Activated gamma-delta T cell (primary cell): ENCODE measurements around the gene RHBDL1.

Source experiments
- DNase-seq: peaks from one replicate; lab custom pipeline; 2025; lab: John Stamatoyannopoulos, UW
- total RNA-seq, 2 donors: gene quantifications; one replicate each; lab custom pipeline; 2026; lab: John Stamatoyannopoulos, UW

RHBDL1 gene
- 0.83 to 1.9 reads per million in 2 donors for total RNA-seq

DNA sequence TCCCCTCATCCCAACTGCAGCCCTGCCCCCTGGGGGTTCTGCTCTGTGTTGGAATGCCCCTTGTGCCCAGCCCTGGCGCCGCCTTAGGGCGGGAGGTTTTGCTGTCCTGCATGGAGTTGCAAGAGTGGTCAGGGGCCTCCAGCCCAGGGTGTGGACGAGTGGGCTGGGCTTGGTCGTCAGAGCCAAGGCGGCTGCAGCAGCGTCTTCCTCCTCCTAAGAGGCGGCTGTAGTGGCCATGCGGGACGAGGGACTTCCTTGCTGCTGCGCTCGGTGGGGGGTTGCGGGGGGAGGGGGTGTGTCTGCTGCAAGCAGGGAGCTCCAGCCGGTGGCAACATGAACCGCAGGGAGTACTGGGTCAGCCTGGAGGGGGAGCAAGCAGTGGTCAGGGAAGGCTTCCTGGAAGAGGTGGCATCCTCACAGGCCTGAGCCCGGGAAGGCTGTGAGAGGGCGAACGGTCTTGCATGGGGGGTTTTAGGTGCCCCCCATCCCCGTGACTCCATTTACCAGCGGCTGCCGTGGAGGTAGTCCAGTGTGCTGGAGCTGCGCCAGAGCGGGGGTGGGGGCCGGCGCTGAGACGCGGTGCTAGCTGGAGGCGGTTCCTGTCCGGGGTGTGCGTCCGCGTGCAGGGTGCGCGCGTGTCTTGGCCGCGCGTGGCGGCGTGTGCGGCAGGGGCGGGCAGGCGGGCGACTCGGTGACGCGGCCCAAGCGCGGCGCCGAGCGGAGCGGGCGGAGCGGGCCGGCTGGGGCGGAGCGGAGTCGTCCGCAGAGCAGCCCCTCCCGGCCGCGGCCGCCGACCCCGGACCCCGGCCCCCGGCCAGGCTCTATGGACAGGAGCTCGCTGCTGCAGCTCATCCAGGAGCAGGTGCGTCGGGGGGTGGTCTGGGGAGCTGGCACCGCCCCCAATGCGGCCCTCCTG is at the start of gene RHBDL1:
Gene RHBDL1, plus strand, starts transcription at position 704 of the 916 bp plus-strand sequence. Its CDS starts 120 bp downstream, at position 824.
- no peak for DNase-seq

DNA sequence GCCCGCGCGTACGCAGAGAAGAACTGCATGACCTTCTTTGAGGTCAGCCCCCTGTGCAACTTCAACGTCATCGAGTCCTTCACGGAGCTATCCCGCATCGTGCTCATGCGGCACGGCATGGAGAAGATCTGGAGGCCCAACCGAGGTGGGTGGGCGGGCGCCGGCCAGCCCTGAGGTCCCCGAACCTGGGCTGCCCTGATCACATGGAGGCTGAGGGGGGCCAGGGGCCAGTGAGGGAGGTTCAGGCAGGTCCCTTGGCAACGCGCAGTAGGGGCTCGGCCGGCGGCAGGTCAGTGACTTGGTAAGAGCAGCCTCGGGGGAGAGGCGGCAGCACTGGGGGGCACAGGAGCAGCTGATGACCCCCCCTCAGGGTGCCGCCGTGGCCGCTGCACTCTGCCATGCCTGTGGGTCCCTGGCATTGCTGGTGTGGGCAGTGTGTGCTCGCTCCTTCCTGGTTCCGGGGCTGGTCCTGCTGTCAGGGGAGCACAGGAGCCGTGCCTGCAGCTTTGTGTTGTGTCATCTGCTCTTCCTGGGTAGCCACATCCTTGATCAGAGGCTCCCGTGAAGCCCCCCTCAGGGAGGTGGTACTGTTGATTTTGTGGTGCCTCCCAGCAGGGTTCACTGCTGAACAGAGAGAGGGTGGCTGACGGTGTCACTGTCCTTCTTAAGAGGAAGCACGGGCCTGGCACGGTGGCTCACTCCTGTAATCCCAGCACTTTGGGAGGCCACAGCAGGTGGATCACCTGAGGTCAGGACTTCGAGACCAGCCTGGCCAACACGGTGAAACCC is 49.3 kb upstream of the RHBDL1 start:
- DNase-seq, result no peak

DNA sequence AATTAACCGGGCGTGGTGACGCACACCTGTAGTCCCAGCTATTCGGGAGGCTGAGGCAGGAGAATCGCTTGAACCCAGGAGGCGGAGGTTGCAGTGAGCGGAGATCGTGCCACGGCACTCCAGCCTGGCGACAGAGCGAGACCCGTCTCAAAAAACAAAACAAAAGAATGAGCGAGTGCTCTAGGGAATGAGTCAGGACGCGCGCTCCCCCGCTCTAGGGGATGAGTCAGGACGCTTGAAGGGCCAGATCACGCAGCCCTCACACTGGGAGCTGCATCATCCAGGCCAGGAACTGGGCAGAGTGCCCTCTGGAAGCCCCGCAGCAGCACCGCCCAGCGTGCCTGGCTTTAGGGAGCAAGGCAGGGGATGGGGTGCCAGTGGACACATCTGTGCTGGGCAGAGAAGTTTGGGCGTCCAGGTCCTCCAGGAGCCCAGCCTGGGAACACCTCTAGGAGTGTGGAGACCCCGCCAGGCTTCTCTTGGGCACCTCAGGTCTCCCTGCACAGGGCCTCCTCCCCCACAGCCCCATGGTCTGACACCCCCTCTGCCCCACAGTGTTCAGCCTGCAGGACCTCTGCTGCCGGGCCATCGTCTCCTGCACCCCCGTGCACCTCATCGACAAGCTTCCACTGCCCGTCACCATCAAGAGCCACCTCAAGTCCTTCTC is 48.6 kb upstream of the RHBDL1 start:
- DNase-seq, result no peak

DNA sequence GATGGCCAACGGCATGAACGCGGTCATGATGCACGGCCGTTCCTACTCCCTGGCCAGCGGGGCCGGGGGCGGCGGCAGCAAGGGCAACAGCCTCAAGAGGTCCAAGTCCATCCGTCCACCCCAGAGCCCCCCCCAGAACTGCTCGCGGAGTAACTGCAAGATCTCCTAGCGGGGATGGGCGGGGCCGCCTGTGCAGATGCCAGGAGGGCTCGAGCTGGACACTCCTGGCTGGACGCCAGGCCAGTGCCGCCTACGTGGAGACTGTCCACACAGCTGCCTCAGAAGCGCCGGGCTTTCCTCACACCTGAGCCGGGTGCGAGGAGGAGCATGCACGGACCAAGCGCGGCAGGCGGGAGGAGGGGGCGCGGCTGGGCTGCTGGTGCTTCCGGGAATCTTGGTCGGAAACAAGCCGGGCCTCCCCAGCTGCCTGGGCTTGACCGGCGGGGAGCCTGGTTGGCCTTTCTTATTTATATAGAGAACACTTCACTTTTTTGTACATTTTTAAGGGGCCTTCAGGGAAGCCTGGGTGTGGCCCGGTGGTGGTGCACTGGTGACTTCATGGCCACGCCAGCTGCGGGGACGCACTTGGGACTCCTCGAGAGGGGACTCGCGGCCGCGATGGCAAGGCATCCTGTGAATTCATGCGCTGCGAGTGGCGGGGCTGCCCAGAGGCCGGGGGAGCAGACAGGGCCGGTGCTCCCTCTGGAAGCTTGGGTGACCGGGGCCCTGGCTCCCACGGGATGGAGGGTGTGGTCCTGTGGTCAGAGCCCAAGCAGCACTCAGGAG is 47.8 kb upstream of the RHBDL1 start:
- no peak for DNase-seq

DNA sequence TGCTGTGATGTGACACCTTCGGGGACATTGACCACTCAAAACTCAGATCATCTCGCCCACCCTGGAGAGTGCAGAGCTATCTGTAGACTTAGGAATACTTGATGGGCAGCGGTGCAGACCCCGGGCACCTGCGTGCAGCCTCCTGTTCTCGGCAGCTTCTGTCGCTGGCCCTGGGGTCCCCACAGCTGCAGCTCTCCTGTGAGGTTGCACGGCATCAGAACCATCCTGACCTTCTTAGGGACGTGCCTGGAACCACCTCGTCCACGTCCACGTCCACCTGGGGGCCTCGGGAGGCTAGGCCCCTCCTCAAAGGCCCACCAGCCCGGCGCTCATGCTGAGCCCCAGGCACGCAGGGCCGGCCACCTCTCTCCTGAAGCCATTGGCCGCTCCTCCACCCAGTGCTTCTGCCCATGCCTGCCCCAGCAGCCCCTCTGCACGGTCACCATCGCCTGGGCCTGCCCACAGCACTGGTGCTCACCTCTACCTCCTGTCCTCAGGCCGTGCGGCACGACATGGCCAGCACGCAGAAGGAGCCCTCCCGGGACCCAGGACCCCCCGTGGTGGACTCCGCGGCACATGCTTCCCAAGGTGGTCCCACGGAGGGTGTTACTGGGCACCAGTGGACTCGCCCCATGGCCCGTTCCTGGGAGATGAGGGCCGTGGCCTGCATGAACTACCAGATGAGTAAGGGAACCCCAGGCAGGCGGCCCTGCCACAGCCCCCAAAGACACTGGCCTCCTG is 47.0 kb upstream of the RHBDL1 start:
- no peak for DNase-seq

DNA sequence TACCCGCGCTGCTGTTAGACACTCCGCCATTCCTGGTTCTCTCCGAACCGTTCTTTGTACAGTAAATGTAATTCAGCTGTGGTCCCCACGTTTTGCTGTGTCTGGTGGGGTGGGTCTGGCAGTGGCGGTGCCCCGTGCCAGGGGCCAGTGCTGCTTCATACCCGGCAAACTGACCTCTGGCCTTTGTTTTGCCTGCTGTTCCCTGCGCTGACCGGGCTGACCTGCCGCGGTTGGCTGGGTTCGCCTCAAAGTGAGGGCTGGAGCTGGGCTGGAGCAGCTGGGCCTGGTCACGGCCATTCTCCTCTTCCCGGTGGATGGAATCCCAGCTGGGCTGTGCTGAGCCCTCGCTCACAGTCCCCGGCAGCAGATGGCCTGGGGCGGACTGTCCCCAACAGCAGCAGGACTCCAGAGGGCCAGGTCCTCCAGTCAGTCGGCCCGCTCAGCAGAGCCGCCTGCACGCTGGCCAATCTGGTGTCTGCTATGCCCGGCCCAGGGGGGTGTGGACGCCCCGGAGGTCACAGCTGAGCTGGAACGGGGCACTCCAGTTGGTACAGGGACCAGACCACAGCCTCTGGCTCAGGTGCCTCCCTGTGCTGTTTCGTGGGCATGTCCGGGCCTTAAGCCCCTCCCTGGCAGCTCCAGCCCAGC is 46.2 kb upstream of the RHBDL1 start:
- DNase-seq, result no peak

DNA sequence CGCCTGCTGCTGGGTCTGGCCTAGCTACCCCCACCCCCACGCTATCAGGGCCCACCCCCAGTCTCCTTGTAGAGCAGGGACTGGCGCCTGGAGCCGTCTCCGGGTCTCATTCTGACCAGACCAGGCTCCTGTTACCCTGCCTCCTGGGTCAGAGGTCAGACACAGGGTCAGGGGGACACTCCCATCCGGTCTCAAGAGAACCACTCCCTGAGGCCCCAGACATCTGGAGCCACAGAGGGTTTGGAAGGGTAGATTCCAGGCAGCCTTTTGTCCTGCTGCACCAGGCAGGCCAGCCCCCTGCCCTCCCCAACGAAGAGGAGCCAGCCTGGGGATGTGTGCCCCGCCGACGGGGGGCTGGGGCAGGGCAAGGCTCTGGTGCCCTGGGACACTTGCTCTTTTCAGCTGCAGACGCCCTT is 45.6 kb upstream of the RHBDL1 start:
- DNase-seq, result no peak

DNA sequence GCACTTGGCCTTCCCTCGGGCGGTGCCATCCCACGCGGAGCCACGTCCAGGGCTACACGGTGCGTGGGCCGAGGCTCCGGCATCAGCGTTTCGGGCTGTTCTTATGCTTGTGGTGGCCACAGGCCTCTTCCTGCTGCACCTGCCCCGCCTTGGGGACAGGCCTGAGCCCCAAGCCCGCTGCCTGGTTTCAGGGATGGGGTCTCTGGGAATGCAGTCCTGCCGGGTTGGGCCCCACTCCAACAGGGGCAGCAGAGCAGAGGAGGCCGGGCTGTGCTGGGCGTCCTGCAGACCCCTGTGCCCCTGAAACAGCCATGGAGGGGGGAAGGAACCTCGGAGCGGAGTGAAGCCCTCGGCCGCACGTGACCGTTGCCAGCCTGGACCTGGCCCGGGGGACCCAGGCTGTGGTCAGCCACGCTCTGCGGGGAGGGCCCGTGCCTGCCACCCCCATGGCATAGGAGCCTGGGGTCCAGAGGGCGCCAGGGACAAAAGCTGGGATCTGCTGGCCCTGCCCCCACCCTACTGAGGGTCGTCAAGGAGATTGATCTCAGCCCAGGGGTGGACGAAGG is 45.1 kb upstream of the RHBDL1 start:
- DNase-seq, result no peak

DNA sequence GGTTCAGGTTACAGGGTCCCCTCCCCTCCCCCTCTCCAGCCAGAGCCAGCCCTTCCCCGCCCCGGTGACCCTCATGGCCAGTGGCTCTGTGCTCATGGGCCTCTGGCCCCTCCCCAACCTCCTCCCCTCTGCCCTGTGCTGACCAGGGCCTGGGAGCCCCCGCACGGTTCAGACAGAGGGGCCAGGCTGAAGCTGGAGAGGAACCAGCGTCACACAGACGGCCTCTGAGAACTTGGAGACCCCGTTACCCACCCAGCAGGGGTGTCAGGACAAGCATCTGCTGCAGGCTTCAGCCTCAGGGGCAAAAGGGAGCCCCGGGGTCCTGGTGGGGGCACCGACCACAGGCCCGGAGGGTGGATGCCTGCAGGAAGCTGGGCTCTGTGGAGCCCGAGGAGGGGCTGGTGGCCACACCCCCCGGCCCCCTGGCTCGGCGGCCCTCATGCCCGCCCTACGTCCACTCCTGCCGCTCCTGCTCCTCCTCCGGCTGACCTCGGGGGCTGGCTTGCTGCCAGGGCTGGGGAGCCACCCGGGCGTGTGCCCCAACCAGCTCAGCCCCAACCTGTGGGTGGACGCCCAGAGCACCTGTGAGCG is 44.6 kb upstream of the RHBDL1 start, which contains the start of gene WFIKKN1:
Gene WFIKKN1, plus strand, starts transcription at position 171 of the 591 bp plus-strand sequence. Its CDS starts 269 bp downstream, at position 440.
- no peak for DNase-seq

DNA sequence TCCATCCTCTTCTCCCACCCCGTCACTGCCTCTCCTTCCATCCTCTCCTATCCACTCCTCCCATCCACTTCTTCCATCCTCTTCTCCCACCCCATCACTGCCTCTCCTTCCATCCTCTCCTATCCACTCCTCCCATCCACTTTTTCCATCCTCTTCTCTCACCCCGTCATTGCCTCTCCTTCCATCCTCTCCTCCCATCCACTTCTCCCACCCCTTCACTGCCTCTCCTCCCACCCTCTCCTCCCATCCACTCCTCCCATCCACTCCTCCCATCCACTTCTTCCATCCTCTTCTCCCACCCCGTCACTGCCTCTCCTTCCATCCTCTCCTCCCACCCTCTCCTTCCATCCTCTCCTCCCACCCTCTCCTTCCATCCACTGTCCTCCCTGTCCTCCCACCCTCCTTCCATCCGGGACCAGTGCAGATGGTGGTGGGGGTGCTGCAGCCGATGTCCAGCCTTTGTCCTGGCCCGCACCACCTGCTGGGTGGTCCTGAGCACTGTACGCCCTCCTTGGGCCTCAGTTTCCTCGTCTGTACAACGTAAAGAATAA is 43.6 kb upstream of the RHBDL1 start:
- DNase-seq, result no peak

DNA sequence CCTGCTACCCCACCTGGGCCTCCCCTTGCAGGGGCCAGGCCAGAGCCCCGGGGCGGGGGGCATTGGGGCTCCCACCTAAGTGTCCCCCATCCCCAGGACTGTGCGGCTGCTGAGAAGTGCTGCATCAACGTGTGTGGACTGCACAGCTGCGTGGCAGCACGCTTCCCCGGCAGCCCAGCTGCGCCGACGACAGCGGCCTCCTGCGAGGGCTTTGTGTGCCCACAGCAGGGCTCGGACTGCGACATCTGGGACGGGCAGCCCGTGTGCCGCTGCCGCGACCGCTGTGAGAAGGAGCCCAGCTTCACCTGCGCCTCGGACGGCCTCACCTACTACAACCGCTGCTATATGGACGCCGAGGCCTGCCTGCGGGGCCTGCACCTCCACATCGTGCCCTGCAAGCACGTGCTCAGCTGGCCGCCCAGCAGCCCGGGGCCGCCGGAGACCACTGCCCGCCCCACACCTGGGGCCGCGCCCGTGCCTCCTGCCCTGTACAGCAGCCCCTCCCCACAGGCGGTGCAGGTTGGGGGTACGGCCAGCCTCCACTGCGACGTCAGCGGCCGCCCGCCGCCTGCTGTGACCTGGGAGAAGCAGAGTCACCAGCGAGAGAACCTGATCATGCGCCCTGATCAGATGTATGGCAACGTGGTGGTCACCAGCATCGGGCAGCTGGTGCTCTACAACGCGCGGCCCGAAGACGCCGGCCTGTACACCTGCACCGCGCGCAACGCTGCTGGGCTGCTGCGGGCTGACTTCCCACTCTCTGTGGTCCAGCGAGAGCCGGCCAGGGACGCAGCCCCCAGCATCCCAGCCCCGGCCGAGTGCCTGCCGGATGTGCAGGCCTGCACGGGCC is 42.8 kb upstream of the RHBDL1 start:
- no peak for DNase-seq

DNA sequence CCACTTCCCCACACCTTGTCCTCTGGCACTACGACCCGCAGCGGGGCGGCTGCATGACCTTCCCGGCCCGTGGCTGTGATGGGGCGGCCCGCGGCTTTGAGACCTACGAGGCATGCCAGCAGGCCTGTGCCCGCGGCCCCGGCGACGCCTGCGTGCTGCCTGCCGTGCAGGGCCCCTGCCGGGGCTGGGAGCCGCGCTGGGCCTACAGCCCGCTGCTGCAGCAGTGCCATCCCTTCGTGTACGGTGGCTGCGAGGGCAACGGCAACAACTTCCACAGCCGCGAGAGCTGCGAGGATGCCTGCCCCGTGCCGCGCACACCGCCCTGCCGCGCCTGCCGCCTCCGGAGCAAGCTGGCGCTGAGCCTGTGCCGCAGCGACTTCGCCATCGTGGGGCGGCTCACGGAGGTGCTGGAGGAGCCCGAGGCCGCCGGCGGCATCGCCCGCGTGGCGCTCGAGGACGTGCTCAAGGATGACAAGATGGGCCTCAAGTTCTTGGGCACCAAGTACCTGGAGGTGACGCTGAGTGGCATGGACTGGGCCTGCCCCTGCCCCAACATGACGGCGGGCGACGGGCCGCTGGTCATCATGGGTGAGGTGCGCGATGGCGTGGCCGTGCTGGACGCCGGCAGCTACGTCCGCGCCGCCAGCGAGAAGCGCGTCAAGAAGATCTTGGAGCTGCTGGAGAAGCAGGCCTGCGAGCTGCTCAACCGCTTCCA is 42.0 kb upstream of the RHBDL1 start:
- no peak for DNase-seq

DNA sequence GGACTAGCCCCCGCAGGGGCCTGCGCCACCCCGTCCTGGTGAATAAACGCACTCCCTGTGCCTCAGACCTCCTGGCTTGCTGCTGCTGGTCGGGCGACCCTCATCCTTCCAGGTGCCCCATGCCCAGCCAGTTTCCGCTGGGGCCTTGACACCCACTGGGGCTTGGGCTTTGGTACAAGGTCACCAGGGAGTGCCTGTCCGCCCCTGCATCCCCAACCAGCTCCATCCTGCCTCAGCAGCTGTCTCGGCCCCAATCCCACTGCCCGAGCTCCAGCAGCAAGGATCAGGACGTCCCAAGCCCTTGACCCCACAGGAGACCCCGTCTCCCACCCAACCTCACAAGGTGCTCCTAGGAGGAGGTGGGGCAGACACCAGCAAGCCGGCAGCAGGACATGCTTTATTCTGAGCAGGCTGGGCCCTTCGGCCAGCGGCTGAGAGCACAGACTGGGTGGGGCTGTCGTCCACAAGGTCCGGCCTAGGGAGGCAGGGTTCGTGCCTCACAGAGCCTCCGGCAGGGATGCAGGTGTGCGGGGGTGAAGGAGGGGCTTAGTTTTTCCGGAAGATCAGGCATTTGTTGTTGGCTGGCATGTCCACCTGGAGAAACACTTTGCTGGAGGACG is 41.3 kb upstream of the RHBDL1 start:
- DNase-seq, result no peak

DNA sequence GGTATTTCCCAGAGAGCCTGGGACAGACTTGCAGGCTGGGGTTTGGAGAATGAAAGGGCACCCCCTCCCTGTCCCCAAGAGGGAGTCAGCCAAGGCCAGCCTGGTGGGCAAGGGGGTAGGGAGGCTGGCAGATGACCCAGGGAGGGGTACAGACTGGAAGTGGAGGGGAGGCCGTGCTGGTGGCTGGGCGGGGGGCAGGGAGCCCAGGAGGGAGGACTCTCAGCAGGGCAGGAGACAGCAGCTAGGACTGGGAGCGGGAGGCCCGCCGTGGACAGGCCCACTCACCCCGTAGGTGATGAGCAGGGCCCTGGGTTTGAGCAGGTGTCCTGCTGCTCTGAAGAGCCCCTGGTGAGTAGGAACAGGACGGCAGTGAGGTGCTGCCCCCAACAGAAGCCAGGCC is 40.5 kb upstream of the RHBDL1 start:
- no peak for DNase-seq

DNA sequence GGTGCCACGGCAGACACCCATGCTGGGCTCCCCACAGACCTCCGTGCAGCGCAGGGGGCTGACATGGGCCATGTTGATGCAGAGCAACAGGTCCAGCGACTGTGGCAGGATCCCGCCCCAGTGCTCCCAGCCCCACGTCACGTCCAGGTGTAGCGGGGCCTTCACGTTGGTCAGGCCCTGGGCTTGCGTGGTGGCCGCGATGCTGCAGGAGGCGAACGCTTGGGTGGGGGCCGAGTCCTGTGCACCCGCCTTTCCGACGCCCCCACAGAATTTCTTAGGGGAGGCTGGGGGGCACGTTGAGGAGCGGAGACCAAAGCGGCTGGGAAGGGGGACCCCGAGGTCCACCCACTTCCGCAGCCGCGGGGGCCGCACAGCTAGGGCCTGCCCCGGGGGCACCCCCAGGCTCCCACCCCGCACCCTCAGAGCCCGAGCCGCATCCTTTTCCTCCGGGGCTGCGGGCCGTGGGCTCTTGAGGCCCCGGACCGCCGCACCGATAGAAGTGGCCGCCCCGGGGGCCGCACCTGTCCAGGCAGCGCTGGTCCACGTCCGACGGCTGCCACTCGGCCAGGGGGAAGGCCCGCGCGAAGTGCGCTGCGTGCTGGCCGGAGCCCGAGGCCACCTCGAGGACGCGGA is 39.8 kb upstream of the RHBDL1 start:
- DNase-seq, result no peak
